Skin of body (tissue), 2 donors: Measurements from ENCODE around the gene LCK. TPM values are rescaled to one million over a fixed set of nuclear protein-coding genes. Genes with fewer than 3 reads are reported as not detected.
"Not testable (repeated sequence)": the region's sequence is repeated elsewhere in the genome, so short reads cannot be mapped to it uniquely, and the experiment has no call there.

Experiments
- DNase-seq: peaks from one replicate; lab custom pipeline; 2025; lab: John Stamatoyannopoulos, UW
- total RNA-seq: library from RNA; depleted of rRNA; stranded (reverse); fragments of >200 nt; gene quantifications from one replicate; pipeline ENCODE4 v1.2.3, GENCODE V29; 2014

LCK gene
- total RNA-seq, 1 donor from 2014 or later: 1.2 TPM

DNA sequence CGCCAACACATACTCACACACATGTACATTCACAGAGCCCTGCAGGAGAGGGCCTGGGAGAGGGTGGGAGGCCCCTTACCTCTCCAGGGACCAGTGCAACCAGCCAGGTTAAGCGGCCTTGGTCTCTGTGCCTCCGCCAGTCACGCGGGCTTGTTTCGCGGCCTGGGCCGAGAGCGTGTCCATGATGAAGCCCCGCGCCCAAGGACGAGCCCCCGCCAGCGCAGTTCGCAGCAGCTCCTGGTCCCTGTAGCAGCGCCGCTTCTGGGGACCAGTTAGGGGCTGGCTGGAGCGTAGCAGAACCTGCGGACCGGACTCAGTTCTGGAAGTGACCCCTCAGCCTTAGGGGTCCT is 11.3 kb upstream of the LCK start:
- no peak for DNase-seq

DNA sequence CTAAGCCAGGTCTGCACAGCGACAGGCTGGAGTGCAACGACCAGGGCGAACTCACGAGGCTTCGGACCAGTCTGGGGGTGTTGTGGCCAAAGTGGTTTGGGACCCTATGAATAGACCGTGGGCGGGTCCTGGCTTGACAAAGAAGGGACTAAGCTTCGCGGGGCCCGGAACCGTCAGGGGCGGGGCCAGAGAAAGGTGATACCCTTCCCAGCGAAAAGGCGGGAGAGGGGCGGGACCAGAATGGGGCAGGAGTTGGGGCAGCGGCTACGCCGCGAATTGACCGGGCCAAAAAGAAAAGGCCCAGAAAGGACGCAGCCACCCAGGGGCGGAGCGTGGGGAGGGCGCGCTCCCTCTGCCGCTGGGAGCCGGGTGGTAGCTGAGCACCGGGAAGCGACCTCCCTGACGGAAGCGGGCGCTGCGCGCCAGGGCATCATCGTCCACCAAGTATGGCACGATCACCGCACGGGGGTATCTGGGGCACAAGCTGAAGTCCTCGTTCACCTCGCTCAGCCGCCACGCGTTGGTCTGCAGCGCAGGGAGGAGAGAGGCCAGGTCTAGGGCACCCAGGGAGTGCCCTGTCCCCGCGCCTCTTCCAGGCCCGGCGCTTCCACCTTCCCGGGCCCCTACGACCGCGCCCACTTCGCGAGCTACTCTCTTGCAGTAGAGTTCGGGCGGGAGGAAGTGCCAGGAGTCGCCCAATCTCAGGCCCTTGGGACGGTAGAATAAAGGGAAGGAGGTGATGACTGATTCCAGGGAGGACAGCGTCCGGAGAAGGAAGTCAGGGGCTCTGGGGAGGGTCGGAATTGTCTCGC is 10.7 kb upstream of the LCK start:
- peak; percentile 20 for DNase-seq

DNA sequence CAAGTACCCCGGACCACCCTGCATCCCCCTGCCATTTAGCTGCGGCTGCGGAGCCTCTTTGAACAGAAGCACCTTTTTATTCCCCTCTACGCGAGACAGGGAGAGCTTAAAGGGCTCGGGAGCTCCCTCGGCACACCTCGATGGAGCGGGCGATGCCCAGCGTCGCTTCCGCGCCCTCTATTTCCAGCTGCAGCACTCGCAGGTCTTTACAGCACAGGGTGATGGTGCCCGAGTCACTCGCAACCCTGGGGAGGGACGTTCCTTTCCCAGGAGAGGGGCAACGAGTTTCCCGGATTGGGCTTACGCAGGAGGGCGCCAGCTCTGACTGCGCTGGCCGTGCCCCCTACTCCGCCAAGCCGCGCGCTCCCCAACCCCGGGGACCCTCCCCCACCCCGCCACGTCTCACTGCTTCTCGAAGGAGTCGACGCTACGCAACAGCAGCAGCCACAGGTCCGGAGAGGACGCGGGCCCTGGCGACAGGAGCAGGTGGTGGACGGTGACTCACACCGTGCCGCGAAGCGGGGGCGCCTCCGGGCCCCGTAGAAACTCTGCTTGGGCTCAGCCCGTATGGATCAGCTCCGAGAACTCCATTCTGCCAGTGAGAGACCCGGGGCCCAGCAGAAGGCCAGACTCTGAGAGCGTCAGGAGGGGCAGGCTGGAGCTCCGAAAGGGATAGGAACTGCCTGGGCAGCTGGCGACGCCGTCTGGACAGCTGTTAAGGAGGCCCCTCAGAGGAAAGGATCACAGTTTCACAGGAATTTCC is 9.9 kb upstream of the LCK start:
- DNase-seq: no peak

DNA sequence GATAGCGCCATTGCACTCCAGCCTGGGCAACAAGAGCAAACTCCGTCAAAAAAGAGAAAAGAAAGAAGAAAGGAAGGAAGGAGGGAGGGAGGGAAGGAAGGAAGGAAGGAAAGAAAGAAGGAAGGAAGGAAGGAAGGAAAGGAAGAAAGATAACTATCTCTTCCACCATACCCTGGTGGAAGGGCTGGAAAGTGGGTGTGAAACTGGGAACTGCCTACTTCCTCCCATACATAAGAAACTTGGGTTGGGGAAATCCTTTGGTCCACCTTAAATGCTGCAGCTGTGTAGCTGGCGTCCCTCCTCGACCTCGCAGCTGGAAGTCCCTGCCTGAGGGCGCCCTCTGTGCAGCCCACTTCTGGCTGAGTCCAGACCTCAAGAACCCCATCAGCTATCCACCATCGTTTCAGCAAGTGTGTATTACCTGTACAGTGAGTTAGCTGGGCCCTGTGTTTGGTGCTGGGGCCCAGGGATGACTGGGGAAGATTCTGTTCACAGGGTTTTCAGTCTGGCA is 8.7 kb upstream of the LCK start:
- no peak for DNase-seq

DNA sequence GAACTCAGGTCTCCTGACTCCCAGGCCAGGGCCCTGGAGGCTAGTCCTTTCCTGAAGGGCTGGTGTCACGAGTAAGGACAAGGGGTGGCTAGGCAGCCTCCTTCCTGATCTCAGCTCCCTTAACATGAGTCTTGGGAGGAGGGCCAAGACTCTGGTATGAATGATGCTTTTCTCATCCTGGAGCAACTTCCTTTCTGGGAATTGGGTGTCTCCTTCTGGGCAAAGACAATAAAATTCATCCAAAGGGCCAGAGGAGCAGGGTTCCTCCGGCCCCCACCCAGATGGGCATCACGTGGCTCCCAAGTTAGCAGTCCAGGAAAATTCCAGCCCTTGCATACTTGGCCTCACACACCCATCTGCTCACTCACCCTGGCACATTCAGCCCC is 4.2 kb upstream of the LCK start, which contains the start of gene FAM167B:
Gene FAM167B, plus strand, starts transcription at position 335 of the 386 bp plus-strand sequence. CDS start 200 bp downstream, outside the sequence.
- DNase-seq: peak; percentile 24

DNA sequence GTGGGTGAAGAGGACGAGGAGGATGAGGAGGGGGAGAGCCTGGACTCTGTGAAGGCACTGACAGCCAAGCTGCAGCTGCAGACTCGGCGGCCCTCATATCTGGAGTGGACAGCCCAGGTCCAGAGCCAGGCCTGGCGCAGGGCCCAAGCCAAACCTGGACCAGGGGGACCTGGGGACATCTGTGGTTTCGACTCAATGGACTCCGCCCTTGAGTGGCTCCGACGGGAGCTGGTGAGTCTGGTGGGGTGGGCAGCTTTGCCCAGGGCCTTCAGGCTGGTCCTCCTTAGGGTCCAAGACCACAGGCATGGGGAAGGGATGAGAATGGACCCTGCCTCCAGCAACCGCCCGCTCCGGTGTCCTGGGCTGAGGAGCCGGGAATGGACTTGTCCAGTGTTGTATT is 3.6 kb upstream of the LCK start:
- DNase-seq: no peak

DNA sequence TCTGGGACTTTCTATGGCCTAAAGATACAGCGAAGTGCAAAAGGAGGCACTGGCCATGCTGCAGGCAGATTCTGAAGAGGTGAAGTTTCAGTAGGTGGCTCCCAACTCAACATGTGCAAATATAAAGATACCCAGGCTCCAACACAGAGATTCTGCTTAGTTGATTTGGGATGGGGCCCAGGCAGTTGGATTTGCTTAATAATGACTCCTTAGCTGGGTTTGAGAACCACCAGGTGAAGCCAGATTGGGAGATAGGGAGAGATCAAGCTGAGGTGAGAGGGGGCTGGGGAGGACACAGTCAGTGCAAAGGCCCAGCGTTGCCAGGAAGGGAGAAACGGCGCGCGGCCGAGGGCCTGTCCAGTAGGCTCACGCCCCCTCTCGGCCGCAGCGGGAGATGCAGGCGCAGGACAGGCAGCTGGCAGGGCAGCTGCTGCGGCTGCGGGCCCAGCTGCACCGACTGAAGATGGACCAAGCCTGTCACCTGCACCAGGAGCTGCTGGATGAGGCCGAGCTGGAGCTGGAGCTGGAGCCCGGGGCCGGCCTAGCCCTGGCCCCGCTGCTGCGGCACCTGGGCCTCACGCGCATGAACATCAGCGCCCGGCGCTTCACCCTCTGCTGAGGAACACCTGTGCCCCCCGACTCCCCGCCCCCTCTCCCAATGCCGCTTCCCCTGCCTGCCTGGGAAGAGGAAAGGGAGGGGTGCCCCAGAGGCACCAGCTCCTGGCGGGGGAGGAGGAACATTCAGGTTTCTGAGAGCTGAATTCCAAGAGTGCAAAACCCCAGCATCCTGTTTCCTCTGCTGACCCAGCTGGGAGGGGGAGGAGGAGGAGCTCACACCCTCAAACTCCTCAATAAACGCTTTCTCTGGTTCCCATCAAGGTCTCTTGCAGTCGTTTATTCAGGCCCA is 2.8 kb upstream of the LCK start:
- DNase-seq: no peak

DNA sequence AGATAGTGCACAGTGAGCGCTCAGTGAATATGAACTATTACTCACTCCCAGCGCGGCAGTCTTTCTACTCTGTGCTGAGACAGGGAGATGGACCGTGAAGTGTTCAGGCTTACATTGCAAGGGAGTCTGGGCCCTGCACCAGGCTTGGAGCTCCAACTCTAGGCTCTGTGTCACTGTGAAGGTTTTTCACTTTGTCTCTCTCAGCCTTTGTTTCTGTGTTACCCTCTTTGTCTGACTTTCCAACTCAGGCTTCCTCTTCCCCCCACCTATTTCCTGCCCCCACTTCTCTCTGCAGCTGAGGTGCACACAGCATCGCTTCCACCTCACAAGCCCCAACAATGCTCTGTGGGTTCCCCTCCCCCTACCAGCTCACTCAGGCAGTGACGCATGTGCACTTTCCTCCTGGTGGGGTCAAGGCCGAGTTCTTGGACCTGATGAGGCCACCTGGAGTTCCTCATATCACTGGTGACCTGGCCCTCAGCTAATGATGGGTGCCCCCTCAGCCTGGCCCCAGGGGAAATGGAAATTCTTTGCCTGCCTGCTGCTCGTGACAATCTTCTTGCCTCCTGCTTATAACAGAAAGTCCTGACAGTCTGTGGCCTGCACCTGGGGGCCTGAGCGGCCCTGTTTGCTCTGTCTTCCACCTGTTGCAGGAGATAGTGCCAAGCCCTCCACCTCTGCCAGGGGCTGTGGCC is 1.1 kb upstream of the LCK start:
- no peak for DNase-seq

DNA sequence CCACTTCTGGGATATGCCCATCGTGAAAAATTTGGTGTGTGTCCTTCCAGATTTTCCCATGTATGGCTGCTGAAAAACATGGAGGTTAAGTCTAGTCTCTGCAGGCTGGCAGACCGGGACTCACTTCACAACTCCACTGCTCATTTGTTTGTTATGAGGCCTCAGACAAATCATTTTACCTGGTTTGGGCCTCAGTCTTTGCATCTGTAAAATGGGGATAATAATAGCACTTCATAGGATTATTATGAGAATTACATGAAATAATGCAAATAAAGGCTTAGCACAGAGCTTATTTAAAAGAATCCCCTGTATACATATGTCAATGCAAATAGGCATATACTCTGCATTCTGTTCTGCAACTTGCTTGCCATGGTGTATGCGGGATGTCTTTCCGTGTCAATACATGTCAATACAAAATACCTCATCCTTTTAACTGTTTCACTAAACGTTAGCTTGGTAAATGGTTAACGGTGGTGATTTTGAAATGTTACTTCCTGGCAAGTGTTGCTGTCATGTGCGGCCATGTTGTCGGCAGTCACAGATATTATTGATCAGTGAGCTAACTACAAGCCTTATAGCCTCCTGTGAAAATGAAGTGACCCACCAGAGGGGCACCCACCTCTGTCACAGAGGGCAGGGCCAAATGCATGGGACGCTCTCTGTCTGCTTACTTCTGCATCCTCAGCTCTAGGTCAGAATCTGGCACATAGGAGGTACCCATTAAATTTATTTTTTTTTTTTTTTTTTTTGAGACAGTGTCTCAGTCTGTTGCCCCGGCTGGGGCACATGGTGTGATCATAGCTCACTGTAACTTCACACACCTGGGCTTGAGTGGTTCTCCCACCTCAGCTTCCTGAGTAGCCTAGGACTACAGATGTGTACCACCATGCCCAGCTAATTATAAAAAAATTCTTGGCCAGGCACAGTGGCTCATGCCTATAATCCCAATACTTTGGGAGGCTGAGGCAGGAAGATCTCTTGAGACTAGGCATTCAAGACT is 4.3 kb downstream of the LCK start:
- no peak for DNase-seq

DNA sequence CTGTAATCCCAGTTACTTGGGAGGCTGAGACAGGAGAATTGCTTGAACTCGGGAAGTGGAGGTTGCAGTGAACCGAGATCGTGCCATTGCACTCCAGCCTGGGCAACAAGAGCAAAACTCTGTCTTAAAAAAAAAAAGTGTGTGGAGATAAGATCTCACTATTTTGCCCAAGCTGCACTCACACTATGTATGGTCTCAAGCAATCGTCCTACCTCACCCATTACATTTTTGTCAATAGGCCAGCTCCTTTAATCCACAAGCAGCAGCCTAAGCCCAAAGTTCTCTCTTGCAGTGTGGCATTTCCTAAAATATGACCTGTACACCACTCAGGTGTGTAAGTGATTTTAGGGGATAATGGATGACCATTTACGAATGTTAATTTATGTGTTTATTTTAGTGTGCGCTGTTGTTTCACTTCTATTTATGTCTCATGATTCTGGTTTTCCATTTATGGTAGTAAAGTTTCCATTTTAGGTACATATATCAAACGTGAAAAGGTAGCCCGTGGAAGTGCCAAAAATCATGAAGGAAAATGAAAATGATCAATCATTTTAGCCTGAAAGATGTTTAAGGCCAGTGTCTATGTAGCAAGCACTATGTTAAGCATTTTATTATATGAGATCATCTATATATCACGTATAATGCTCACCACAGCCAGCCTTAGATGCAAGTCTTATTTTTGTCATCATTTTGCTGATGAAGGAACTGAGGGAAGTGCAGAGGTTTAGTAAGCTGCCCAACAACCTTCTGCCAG is 5.6 kb downstream of the LCK start:
- no peak for DNase-seq

DNA sequence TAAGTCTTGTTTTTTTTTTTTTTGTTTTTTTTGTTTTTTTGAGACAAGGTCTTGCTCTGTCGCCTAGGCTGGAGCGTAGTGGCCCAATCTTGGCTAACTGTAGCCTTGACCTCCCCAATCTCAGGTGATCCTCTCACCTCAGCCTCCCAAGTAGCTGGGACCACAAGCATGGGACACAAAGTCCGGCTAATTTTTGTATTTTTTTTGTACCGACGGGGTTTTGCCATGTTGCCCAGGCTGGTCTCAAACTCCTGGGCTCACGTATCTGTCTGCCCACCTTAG is 6.1 kb downstream of the LCK start:
- no peak for DNase-seq

DNA sequence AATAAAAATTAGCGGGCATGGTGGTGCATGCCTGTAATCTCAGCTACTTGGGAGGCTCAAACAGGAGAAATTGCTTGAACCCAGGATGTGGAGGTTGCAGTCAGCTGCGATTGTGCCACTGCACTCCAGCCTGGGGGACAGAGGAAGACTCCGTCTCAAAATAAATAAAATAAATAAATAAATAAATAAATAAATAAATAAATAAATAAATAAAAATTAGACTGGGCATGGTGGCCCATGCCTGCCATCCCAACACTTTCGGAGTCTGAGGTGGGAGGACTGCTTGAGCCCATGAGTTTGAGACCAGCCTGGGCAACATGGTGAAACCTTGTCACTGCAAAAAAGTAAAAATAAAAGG is 12.2 kb downstream of the LCK start:
- not testable (repeated sequence) for DNase-seq

DNA sequence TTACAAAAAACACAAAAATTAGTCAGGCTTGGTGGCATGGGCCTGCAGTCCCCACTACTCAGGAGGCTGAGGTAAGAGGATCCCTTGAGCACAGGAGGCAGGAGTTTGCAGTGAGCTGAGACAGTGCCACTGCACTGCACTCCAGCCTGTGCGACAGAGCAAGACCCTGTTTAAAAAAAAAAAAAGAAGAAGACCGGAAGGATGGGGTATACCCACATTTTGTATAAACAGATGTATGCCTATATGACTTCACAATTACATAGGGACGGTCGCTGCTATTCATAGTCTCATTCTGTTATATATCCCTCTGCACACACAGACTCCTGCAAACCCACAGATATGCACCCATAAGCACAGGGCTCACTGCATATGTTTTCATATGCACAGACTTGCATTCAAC is 12.7 kb downstream of the LCK start:
- no peak for DNase-seq

DNA sequence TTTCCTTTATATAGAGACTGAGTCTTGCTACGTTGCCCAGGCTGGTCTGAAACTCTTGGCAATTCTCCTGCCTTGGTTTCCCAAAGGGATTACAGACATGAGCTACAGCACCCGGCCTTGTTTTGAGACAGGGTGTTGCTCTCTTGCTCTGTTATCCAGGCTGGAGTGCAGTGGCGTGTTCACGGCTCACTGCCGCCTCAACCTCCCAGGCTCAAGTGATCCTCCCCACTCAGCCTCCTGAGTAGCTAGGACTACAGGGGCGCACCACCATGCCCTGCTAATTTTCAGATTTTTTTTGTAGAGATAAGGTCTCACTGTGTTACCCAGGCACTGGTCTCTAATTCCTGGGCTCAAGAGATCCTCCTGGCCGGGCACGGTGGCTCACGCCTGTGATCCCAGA is 14.8 kb downstream of the LCK start:
- no peak for DNase-seq

DNA sequence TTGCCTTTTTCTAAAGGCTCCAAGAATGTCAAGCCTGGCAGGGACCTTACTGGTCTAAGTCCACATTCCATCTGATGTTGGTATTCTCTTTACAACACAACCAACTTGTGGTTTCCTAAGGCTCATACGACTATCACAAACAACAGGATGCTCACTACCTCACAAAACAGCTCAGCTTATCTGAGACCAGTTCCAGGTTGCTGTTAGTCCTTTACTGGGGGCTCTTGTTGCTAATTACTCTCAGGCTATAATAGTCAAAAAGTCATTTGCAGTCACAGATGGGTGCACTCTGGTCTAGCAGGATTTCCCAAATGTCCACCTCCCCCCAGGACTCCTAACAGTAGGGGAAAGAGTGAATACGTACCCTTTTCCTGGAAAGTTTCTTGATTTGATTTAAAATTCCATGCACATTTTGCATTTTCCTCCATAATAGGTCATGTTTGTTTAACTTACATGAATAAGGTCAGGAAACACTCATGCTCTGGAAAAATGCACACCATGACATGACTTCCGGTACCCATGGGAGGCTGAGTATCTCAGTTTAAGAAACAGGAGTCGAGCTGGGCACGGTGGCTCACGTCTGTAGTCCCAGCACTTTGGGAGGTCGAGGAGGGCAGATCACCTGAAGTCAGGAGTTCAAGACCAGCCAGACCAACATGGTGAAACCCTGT is 16.0 kb downstream of the LCK start:
- peak; percentile 67 for DNase-seq

DNA sequence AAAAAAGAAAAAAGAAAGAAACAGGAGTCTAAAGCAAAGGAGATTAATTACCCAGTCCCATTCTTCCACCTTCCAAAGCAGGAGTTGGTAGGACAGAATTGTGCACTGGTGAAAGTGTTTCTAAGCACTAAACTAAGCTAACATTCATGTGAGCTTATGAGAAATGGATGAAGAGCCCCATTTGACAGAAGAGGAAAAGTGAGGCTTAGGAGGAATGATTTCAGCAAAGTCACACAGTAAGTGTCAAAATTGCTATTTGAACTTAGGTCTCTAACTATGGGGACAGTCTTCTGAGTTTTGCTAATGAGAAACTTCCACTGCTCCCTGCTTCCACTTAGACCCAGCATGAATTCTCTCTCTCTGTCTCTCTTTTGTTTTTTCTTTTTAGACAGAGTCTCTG is 18.7 kb downstream of the LCK start:
- no peak for DNase-seq

DNA sequence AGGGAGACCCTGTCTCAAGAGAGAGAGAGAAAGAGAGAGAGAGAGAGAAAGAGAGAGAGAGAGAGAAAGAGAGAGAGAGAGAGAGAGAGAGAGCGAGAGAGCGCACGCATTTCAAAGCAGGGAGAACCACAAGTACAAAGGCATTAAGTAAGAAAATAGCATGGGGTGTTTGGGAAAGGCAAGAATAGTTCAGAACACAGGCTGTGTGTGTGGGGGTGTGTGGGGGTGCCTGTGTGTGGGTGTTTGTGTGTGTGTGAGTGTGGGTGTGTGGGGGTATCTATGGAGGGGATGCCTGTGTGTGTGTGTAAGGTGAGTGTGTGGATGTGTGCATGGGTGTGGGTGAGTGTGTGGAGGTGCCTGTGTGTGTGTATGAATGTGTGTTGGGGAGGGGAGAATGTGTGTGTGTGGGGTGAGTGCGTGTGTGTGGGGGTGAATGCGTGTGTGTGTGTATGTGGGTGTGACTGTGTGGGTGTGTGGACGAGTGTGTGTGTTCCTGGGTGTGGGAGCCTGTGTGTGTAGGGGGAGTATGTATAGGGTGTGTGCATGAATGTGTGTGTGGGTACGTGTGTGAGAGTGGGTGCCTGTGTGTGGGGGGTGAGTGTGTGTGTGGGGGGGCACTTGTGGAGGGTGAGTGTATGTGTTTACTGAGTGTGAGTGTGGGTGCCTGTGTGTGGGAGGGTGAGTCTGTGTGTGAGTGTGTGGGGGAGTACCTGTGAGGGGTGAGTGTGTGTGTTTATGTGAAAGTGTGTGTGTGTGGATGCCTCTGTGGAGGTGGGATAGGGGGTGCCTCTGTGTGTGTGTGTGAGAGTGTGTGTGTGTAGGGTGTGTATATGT is 21.7 kb downstream of the LCK start:
- DNase-seq: no peak
